Stimulated activated CD8-positive, alpha-beta memory T cell treated with anti-CD3 and anti-CD28 coated beads, Interleukin-4, amount 100 ng/mL, for 24 hours (primary cell): ENCODE measurements around the gene KIAA1549.
"Not testable (repeated sequence)": the region's sequence is repeated elsewhere in the genome, so short reads cannot be mapped to it uniquely, and the experiment has no call there.

Source experiments
- DNase-seq: peaks from one replicate; pipeline ENCODE4 v3.0.0-alpha.2; 2020; ENCODE audit warnings: low read depth

The KIAA1549 gene

DNA sequence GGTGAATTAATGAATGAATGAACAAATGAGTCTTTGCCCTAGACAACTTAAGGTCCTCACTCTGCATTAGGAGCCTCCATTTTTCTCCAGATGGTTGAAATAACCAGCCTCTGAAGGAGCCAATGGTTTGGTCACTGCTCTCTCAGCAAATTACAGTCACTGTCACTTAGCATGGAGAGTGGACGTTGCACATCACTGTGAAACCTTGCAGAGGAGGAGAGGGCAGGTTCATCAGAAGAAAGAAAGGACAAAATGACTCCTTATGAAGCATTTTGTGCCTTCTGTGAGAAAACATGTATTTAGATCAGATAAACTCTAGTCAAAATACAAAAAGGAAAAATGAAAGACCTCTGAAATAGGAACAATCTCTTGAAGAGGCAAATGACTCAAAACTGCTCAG lies 176.6 kb downstream of the KIAA1549 start:
- no peak for DNase-seq

DNA sequence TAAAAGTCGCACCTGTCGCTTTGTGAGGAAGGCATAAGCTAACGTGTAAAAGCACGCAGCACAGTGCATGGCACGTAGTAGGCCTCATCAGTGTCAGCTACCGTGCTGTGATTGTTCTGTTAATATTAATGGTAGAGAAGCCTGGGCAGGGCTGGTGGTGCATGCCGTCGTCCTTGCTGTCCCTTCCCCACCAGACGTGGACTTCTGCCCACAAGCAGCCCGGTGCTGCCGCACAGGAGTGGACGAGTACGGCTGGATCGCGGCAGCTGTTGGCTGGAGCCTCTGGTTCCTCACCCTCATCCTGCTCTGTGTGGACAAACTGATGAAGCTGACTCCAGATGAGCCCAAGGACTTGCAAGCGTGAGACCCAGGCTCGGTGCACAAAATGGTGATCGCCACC lies 178.5 kb downstream of the KIAA1549 start:
- no peak for DNase-seq

- DNase-seq, result no peak
Measured at GRCh38 chr7:138801256-138801655, 179.9 kb downstream of the KIAA1549 start.

GRCh38 chr7:138799336-138800000 lies 181.7 kb downstream of the KIAA1549 start:
- no peak for DNase-seq

DNA sequence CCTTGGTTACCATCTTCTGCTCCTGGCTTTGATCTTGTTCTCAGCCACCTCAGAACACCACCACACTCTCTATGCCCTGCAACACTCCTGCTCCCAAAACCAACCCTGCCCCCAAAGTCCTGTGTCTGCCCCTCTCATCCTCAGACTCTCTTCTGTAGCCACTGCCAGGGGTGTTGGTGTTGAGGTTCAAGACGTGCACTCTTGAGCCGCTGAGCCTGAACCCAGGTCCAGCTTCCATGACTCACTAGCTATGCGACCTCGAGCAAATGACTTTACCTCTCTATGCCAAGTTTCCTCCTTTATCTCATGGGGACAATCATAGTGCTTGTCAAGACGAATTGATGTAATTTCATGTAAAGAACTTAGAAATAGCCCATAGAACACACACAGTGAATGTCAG lies 182.4 kb downstream of the KIAA1549 start:
- DNase-seq, result no peak

DNA sequence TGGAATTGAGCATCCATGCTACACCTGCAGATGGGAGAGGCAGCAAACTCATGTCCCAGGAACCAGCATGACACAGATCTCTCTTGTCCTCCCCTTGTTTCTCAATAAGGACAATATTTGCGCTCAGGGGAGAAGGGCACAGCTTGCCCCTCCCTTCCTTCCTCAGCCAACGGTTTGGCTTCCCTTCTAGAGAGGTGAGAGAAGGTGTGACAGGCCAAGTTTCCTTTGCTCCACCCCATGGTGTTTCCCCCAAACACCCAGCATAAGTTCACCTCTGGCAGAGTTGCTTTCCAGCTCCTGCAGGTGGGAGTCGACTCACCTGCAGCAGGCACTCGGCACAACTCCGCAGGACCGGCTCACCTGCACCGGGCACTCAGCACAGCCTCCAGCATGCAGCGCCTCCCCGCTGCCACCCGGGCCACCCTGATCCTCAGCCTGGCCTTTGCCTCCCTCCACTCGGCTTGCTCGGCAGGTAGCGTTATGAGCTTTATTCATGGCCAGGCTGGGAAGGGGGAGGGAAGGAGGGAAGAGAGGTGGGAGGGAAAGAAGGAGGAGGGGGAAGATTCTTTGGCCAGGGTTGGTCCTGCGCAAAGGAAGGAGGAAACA lies 183.4 kb downstream of the KIAA1549 start, which contains the start of the genes ATP6V0A4 and TMEM213:
ATP6V0A4 (minus strand) TSS at position 482 of the 606 bp plus-strand sequence. CDS start 26,949 bp downstream, outside the sequence.
TMEM213 (plus strand) TSS at position 280 of the 606 bp plus-strand sequence; CDS start at position 391, 111 bp downstream.
- no peak for DNase-seq

- DNase-seq, result not testable (repeated sequence)
Measured at GRCh38 chr7:138797046-138797445, 184.1 kb downstream of the KIAA1549 start.

DNA sequence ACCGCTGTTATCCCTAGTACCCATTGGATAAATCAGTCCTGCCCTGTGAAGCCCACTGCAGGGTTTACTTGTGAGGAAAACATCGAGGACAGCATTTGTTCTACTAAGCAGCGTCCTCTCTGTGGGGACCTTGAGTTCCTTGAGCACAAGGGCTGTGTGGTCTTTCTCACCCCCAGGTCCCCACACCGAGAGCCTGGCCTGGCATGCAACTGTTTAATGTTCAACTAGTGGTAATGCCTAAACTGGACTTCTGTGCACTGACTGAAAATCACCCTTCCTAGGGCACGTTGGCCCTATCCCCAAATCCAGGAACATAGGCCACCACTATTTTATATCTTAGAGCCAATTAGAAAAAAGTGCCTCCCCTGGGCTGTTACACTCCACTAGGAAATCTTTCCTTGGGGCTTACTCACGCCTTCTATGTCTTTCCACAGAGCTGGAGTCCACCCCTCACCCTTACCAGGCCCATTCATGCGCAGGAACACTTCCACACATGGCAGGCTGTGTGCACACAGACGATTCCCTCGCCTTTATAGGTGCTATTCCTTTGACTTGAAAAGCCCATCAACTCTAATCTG lies 185.1 kb downstream of the KIAA1549 start:
- DNase-seq, result no peak

- DNase-seq, result no peak
Measured at GRCh38 chr7:138785587-138786437, 195.4 kb downstream of the KIAA1549 start.

DNA sequence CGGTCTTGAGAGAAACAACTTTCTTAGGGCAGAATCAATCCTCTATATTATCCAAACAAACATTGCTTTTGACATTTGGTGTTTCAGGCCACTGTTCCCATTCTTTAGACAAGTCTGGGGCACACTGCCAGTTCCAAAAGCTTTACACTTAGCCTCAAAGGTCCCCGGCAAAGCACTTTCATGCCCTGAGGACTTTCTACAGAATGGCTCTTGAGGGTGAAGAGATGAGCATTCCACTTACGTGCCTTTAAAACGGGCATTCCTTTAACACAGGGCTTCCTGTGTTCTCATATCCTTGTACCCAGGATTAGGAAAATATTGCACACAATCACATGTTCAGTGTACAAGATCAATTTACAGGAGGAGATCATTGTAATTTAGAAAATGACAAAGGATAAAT lies 196.5 kb downstream of the KIAA1549 start:
- no peak for DNase-seq
